ENCODE data around the gene DEFB131B.
"Not testable (repeated sequence)": the region's sequence is repeated elsewhere in the genome, so short reads cannot be mapped to it uniquely, and the experiment has no call there.

DEFB131B gene, protein sequence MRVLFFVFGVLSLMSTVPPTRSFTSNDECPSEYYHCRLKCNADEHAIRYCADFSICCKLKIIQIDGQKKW

DNA sequence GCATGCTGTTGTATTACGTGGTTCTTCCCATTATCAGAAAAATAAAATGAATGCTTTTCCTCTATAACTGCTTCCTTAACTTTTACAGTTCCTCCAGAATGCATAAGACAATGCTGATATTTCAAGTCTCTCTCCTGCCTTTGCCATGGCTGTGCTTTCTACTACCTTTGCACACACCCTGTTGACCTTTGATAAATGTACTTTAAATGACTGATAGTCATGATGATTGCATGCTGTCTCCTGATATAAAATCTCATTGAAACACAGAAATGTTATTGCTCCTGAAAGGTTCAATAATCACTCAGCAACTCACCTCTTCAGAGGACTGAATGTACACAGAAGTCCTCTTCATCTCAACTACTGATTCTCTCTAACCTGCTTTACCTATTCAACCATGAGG lies at the start of gene DEFB131B:
Gene DEFB131B, plus strand, starts transcription at position 395 of the 400 bp plus-strand sequence. Its CDS starts 0 bp downstream, at position 395.
- DNase-seq (ENCODE audit: low read depth), result not testable (repeated sequence)

DNA sequence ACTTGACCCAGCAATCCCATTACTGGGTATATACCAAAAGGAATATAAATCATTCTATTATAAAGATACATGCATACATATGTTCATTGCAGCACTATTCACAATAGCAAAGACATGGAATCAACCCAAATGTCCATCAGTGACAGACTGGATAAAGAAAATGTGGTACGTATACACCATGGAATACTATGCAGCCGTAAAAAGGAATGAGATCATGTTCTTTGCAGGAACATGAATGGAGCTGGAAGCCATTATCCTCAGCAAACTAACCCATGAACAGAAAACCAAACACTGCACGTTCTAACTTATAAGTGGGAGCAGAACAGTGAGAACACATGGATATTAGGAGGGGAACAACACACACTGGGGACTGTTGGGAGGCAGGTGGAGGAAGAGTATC lies 49.0 kb upstream of the DEFB131B start:
- DNase-seq (ENCODE audit: low read depth), result not testable (repeated sequence)

DNA sequence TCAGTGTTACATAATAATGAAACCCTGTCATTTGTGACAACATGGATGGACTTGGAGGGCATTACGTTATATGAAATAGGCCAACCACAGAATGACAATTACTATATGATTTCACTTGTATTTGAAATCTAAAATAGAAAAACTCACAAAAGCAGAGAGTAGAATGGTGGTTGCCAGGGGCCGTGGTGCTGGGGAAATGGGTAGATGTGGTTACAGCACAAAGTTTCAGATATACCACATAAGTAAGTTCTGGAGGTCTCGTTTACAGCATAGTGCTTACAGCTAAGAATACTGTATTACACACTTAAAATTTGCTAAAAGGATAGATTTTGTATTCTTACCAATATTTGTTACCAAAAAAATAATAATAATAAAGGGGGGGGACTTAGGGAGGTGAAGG lies 48.6 kb upstream of the DEFB131B start:
- DNase-seq (ENCODE audit: low read depth), result not testable (repeated sequence)

DNA sequence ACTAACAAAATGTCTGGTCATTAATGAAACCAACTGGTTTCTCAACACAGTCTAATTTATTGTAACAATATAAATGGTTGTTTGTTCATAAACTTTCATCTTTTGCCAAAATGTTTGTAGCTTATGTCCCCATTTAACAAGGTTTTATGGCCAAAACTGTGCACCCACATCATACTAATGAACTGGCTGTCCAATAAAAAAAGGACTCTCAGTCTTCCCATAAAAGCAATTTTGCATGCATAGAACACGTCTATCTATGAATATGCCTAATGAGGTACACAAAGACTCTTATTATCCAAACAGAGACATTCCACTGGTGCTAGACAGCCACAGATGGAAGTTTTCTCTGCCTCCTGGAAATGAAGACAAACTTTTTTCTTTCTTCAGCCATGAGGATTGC lies 45.4 kb upstream of the DEFB131B start, which contains the start of gene DEFB108B:
Gene DEFB108B, plus strand, starts transcription at position 390 of the 400 bp plus-strand sequence. Its CDS starts 0 bp downstream, at position 390.
- not testable (repeated sequence) for DNase-seq (ENCODE audit: low read depth)

DNA sequence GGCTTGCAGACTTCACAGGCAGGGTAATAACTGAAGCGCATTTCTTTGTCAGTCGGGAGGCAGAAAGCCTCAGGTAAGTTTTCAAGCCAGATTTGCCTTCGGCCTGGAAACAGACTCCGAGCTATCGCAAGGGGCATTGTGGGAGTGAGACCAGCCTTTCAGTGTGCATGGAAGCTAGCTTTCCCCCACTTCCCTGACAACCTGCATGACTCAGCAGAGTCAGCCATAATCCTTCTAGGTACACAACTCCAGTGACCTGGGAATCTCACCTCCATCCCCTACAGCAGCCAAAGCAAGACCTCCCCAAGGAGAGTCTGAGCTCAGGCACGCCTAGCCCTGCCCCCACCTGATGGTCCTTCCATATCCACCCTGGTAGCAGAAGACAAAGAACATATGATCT lies 35.5 kb upstream of the DEFB131B start:
- not testable (repeated sequence) for DNase-seq (ENCODE audit: low read depth)

DNA sequence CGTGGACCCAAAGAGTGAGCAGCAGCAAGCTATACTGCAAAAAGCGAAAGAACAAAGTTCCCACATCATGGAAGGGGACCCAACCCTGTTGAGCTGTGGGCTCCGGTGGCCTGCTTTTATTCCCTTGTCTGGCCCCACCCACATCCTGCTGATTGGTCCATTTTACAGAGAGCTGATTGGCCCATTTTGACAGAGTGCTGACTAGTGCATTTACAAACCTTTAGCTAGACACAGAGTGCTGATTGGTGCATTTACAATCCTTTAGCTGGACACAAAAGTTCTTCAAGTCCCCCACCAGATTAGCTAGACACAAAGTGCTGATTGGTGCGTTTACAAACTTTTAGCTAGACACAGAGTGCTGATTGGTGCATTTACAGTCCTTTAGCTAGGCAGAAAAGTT lies 34.9 kb upstream of the DEFB131B start:
- DNase-seq (ENCODE audit: low read depth), result not testable (repeated sequence)

DNA sequence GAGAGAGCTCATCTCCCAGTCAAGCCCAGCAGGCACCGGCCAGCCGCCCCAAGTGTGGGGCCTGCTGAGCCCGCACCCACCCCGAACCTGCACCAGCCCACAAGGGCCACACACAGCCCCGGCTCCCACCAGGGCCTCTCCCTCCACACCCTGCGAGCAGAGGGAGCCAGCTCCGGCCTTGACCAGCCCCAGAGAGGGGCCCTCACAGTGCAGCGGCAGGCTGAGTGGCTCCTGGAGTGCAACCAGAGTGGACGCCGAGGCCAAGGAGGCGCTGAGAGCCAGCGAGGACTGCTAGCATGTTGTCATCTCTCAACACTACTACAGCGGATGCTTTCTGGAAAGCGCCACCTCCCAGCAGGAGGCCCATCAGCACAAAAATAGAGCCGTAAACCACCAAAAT lies 34.4 kb upstream of the DEFB131B start:
- no peak for DNase-seq (ENCODE audit: low read depth)

DNA sequence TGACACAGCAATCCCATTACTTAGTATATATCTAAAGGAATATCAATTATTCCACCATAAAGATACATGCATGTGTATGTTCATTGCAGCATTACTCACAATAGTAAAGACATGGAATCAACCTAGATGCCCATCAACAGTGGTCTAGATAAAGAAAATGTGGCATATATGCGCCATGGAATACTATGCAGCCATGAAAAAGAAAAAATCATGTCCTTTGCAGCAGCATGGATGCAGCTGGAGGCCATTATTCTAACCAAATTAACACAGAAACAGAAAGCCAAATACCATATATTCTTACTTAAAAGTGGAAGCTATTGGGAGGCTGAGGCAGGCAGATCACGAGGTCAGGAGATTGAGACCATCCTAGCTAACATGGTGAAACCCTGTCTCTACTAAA lies 24.4 kb upstream of the DEFB131B start:
- not testable (repeated sequence) for DNase-seq (ENCODE audit: low read depth)

DNA sequence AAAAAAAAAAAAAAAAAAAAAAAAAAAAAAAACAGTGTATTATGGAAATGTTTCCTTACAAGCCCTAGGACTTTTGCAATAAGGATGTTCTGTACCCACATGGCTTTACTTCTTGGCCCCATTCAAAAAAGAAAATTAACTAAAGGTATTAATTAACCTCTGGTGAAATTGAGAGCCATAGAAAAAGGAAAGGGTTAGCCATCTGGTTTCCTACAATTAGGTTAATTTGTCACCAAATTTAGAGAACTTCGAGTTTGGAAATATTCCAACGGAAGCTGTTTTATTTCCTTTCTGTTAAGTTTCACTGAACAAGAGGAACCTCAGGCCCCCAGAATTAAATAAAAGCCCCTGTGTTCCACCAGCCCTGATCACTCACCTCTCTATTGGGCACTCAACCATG lies 22.4 kb upstream of the DEFB131B start:
- not testable (repeated sequence) for DNase-seq (ENCODE audit: low read depth)

DNA sequence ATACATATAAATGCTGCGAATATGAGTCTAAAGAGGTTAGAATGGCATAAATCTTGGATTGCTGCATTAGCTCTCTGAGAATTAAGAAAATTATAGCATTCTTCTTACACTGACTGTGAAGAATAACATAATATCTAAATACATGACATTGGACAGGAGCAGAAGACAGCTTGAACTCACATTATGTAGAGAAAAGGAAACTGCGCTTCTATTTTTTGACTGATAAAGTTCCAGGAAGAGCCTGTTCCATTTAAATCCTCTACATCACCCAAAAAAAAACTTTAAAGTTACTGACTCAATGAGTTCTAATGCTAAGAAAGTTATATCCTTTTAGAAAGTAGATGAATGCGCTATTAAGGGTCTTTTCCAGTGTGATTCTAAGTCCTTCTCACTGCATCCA lies 17.4 kb upstream of the DEFB131B start:
- DNase-seq (ENCODE audit: low read depth), result not testable (repeated sequence)

DNA sequence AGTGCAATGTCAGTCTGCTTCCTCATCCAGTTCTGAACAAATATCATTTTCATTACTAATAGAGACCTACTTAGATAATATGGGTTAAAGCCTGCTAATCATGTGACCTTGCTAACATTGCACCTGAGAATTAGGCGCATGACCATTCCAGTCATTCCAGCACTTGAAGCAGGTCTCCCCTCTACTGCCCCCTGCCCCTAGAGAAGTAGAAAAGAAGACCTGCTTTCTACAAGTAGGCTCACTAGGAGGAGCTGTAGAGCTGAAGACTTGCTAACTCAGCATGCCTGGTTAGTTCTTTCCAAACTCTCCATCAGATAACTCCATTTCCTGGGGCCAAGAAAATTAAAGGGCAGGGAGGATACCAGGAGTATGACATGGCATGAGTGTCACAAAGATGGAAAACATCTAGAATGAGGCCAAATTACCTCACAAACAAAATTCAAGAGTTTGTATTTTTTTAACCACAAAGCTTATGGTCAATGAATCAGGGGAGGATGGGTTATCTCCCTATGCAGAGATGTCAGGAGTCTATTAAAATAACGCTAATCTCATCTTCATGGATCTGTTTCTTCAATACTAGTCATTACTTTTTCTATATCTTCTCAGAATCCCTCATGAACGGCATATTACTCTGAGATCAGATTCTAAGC lies 14.2 kb upstream of the DEFB131B start:
- peak; percentile 49 for DNase-seq (ENCODE audit: low read depth)

DNA sequence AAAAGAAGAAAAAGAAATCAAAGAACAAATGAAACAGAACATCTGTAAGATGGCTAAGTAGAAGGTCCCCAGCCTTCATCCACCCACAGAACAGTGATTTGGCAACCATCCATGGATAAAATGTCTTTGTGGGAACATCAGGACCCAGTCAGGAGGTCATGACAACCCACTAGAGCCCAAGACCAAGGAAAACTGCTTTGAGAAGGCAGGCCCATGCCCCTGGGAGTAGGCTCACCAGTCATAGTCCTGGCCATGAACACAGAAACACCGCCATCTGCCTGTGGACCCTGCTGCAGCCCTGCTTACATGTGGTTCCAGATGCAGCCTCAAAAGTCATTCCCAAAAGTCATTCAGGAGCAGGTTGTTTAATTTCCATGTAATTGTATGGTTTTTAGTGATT lies 11.0 kb upstream of the DEFB131B start:
- DNase-seq (ENCODE audit: low read depth), result not testable (repeated sequence)

DNA sequence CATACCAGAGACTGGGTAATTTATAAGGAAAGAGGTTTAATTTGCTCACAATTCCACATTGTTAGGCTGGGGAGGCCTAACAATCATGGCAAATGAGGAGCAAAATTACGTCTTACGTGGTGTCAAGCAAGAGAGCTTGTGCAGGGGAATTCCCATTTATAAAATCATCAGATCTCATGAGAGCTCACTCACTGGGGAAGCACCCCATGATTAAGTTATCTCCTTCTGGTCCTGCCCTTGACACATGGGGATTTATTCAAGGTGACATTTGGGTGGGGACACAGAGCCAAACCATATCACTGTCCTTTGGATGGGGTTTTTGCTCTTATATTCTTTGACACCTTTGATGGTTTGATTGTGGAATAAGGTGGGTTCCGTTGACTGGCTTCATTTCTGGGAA lies 8.3 kb upstream of the DEFB131B start:
- not testable (repeated sequence) for DNase-seq (ENCODE audit: low read depth)

DNA sequence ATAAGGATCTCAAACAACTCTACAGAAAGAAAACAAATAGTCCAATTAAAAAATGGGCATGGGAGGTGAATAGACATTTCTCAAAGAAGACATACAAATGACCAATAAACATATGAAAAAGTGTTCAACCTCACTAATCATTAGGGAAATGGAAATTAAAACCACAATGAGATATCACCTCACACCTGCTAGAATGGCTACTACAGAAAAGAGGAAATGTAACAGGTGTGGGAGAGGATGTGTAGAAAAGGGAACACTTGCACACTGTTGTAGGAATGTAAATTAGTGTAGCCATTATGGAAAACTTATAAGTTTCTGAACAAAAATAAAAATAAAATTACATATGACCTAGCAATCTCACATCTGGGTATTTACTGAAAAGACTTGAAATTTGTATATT lies 7.6 kb upstream of the DEFB131B start:
- DNase-seq (ENCODE audit: low read depth), result not testable (repeated sequence)

DNA sequence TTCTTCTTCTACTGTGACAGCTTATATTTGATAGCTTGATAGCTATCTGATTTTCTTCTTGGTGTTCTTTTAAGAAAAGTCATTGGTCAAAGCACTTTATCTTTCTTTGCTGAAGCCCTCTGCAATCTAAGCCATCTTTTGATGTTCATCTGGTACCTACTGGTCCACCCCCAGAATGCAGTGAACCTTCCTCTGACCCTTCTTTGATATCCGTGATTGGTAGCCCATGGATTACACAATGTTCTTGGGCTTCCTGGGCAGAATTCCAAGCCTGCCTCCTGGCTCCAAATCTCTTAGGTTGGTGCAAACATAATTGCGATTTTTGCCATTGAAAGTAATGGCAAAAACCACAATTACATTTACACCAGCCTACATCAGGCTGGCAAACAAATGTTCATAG lies 2.0 kb upstream of the DEFB131B start:
- DNase-seq (ENCODE audit: low read depth), result not testable (repeated sequence)

DNA sequence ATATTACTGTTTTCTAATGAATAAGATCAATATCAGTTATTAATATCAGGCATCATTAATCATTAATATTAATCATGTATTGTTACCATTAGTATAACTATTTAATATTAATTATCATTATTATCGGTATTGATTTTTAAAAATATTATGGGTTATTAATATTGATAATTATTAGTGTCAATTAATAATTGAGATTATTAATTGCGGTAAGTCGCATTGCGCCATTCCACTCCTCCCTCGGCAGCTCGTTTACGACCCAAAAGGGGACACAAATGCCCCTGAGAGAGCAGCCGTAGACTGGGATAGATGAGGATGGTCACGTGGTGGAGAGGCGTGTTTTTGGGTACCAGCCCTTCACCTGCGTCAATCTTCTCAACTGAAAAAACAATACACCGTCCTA lies 7.6 kb downstream of the DEFB131B start:
- DNase-seq (ENCODE audit: low read depth), result not testable (repeated sequence)

DNA sequence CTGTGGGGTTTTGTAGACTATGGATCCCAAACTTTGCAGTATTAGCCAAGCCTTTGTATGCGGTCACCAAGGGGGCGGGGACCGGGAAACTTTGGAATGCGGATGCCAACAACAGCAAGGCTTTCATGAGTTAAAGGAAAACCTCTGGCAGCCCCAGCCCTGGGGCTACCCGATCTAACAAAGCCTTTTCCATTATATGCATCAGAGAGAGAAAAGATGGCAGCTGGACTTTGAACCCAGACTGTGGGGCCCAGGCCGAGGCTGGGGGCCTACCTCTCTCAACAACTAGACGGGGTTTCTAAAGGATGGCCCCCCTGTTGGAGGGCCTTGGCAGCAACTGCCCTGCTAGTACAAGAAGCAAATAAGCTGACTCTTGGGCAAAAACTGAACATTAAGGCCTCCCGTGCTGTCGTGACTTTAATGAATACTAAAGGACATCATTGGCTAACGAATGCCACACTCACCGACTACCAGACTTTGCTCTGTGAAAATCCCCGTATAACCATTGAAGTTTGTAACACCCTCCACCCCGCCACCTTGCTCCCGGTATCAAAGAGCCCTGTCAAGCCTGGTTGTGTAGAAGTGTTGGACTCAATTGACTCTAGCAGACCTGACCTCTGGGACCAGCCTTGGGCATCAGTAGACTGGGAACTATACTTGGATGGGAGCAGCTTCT lies 10.2 kb downstream of the DEFB131B start:
- DNase-seq (ENCODE audit: low read depth), result not testable (repeated sequence)

DNA sequence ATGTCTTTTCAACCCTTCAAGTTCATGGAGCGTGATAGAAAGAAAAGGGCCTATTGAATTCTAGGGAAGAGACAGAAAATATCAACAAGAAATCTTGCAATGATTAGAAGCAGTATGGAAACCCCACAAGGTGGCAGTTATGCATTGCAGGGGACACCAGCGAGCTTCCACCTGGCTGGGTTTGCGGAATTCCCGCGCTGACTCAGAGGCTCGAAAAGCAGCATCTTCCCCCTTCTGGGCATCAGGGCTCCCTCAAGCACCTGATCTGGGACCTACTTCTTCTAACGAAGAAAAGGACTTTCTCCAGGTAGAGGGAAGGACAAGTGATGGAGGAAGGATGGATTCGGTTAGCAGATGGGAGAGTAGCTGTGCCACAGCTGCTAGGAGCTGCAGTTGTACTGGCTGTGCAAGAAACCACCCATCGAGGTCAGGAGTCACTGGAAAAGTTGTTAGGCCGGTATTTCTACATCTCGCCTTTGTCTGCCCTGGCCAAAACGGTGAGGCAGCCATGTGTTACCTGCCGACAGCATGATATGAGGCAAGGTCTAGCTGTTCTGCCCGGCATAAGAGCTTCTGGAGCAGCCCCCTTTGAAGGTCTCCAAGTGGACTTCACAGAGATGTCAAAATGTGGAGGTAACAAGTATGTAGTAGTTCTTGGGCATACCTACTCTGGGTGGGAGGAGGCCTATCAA lies 11.1 kb downstream of the DEFB131B start:
- DNase-seq (ENCODE audit: low read depth), result not testable (repeated sequence)

DNA sequence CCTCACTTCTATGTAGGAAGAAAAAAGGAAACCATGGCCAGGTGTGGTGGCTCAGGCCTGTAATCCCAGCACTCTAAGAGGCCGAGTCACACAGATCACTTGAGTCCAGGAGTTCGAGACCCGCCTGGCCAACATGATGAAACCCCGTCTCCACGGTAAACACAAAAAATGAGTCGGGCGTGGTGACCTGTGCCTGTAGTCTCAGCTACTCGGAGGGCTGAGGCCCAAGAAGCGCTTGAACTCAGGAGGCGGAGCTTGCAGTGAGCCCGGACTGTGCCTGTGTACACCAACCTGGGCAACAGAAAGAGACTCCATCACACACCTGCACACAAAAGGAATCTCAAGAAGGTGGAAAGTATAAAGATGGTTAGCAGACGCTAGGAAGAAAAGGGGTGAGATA lies 17.7 kb downstream of the DEFB131B start:
- DNase-seq (ENCODE audit: low read depth), result no peak

DNA sequence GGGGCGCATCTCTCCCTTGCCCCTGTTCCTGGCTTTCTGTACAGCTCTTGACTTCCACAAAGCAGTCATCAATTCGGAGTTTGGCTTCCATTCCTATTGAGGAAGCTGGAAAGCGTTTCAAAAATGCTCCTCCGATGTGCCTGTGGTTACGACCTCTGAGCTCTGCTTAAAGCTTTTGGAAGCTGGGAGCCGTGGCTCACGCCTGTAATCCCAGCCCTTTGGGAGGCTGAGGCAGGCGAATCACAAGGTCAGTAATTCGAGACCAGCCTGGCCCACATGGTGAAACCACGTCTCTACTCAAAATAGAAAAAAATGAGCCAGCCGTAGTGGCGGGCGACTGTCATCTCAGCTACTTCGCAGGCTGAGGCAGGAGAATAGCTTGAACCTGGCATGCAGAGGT lies 22.9 kb downstream of the DEFB131B start:
- peak; percentile 94 for DNase-seq (ENCODE audit: low read depth)

DNA sequence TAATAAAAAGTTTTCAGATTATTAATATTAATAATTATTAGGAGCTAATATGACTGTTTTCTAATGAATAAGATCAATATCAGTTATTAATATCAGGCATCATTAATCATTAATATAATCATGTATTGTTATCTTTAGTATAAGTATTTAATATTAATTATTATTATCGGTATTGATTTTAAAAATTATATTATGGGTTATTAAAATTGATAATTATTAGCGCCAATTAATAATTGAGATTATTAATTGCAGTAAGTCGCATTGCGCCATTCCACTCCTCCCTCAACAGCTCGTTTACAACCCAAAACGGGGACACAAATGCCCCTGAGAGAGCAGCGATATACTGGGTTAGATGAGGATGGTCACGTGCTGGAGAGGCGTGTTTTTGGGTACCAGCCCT lies 30.0 kb downstream of the DEFB131B start:
- no peak for DNase-seq (ENCODE audit: low read depth)

DNA sequence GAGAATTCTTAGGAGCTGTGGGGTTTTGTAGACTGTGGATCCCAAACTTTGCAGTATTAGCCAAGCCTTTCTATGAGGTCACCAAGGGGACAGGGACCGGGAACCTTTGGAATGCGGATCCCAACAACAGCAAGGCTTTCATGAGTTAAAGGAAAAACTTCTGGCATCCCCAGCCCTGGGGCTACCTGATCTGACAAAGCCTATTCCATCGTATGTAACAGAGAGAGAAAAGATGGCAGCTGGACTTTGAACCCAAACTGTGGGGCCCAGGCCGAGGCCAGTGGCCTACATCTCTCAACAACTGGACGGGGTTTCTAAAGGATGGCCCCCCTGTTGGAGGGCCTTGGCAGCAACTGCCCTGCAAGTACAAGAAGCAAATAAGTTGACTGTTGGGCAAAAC lies 32.5 kb downstream of the DEFB131B start:
- DNase-seq (ENCODE audit: low read depth), result not testable (repeated sequence)
